Transverse colon (tissue), 4 donors: ENCODE results near the gene SMIM12.

Experiments
- CTCF ChIP-seq, 5 experiments: fragments of 200-600 bp in 3 of 5; fragments of 450-650 bp in 2 of 5; sonication (generic) in 3 of 5; IDR thresholded peaks; 1 replicate in 2 of 5; 2 replicates in 3 of 5; pipeline ENCODE4 v1.5.1; 2016 to 2017; ENCODE audit warnings: antibody characterized with exemption in 5 of 5, inconsistent platforms in 3 of 5, mild to moderate bottlenecking in 2 of 5, moderate library complexity in 1 of 5
- EP300 ChIP-seq: sonication (generic); formaldehyde crosslinking; IDR thresholded peaks from one replicate; pipeline ENCODE4 v1.6.1; 2017; ENCODE audit warnings: antibody characterized with exemption, low read depth
- POLR2A ChIP-seq: fragments of 450-650 bp; IDR thresholded peaks from one replicate; pipeline ENCODE4 v1.6.1; 2016; ENCODE audit warnings: antibody characterized with exemption, mild to moderate bottlenecking, moderate library complexity
- POLR2AphosphoS5 ChIP-seq, 3 donors: sonication (generic); formaldehyde crosslinking; IDR thresholded peaks; one replicate each; pipeline ENCODE4 v1.6.1; 2016; ENCODE audit warnings: antibody characterized with exemption in 3 of 3

DNA sequence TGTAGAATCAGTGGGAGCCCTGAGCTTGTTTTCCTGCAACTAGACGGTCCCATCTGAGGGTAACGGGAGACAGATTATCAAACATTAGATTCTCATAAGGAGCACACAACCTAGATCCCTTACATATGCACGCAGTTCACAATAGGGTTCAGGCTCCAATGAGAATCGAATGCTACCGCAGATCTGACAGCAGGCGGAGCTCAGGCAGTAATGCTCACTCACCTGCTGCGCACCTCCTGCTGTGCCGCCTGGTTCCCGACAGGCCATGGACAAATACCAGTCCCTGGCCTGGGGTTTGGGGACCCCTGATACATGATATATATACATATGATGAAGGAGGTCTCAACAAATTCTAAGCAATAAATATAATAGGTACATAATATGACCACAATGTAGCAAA lies 19.7 kb upstream of the SMIM12 start:
- TF ChIP-seq POLR2AphosphoS5 (IDR thresholded peaks at IDR 0.05) (no peak), CTCF (IDR thresholded peaks at IDR 0.05) (no peak), EP300 (no peak), POLR2A (no peak)
